ENCODE results near the gene RPS2.

Gene RPS2

GRCh38 chr16:1929578-1930337, 34.9 kb downstream of the RPS2 start:
- peak overlapping the region; percentile 16; the same call in 1 of the 2 replicates for H3K27ac ChIP-seq (ENCODE audit: extremely low read depth, low read depth, low read length)
- no peaks in the 10 kb centered on the region for H3K36me3 ChIP-seq (ENCODE audit: control insufficient read depth in 2 of 2, insufficient read depth in 1 of 2, low read length in 2 of 2)
- CTCF ChIA-PET = interaction anchor here (0.5 to 5.7 kb wide), 24 partner anchors 9 to 1312 kb away, joined by 3 to 57 read pairs (median 4); partner anchors contain the start of gene NDUFB10
- no peaks in the 10 kb centered on the region for H3K4me1 ChIP-seq (ENCODE audit: control insufficient read depth, insufficient read depth, low read length)
- no peaks in the 10 kb centered on the region for H3K9me3 ChIP-seq (ENCODE audit: control insufficient read depth, insufficient read depth, low read depth, low read length)
- peak overlapping the region; percentile 44 for H3K4me3 ChIP-seq (ENCODE audit: low read depth, low read length)
- POLR2A ChIA-PET = interaction anchor here (0.9 to 2.2 kb wide), 4 partner anchors 11 to 226 kb away, joined by 3 to 13 read pairs (median 4); partner anchors contain the start of genes RPS2 and TRAF7
- peak; percentile 48; the same call in 1 of the 2 replicates for TF ChIP-seq ZNF184 (tag by site-specific recombination; IDR thresholded peaks at IDR 0.05)
- TF ChIP-seq ZNF791 (tag by site-specific recombination; IDR thresholded peaks at IDR 0.05) = no peak
- TF ChIP-seq ZNF121 (tag by site-specific recombination; IDR thresholded peaks at IDR 0.05) = no peak
- peak; percentile 10; the same call in 1 of the 2 replicates for TF ChIP-seq ZBTB6 (tag by site-specific recombination; IDR thresholded peaks at IDR 0.05)
- TF ChIP-seq GLIS1 (tag by site-specific recombination; IDR thresholded peaks at IDR 0.05) = peak; percentile 46; the same call in 1 of the 2 replicates
- 0 out of 2 replicates have a peak, but pooled peaks have one; percentile 30 for TF ChIP-seq KLF16 (tag by site-specific recombination; IDR thresholded peaks at IDR 0.05)
- 0 out of 2 replicates have a peak, but pooled peaks have one; percentile 14 for TF ChIP-seq ZNF654 (tag by site-specific recombination; IDR thresholded peaks at IDR 0.05; ENCODE audit: low read depth)
- no peak for TF ChIP-seq GFI1B (tag by site-specific recombination; IDR thresholded peaks at IDR 0.05)
- peak; percentile 54; the same call in 1 of the 2 replicates for TF ChIP-seq ZNF692 (tag by site-specific recombination; IDR thresholded peaks at IDR 0.05)
- peak; percentile 95 for TF ChIP-seq PBX3 (CRISPR knock-in tag; IDR thresholded peaks at IDR 0.05)
- TF ChIP-seq ZNF561 (tag by site-specific recombination; IDR thresholded peaks at IDR 0.05; ENCODE audit: borderline replicate concordance) = peak; percentile 92
- peak; percentile 36; the same call in 1 of the 2 replicates for TF ChIP-seq ZBTB8A (tag by site-specific recombination; IDR thresholded peaks at IDR 0.05)
- no peak for TF ChIP-seq ZNF302 (tag by site-specific recombination; IDR thresholded peaks at IDR 0.05; ENCODE audit: low read depth)
- 0 out of 2 replicates have a peak, but pooled peaks have one; percentile 23 for TF ChIP-seq ZSCAN18 (tag by site-specific recombination; IDR thresholded peaks at IDR 0.05)
- peak; percentile 85; the same call in 1 of the 2 replicates for TF ChIP-seq KLF8 (tag by site-specific recombination; IDR thresholded peaks at IDR 0.05)
- no peak for TF ChIP-seq FEZF1 (tag by site-specific recombination; IDR thresholded peaks at IDR 0.05)
- TF ChIP-seq KLF9 (tag by site-specific recombination; IDR thresholded peaks at IDR 0.05; ENCODE audit: low read depth) = peak; percentile 79
- TF ChIP-seq ZNF677 (tag by site-specific recombination; IDR thresholded peaks at IDR 0.05) = 0 out of 2 replicates have a peak, but pooled peaks have one; percentile 31
- TF ChIP-seq ZNF2 (tag by site-specific recombination; IDR thresholded peaks at IDR 0.05) = peak; percentile 53; the same call in 1 of the 2 replicates
- 0 out of 2 replicates have a peak, but pooled peaks have one; percentile 56 for TF ChIP-seq YY1 (tag by site-specific recombination; IDR thresholded peaks at IDR 0.05)
- TF ChIP-seq ZBTB20 (tag by site-specific recombination; IDR thresholded peaks at IDR 0.05) = no peak; the same call in none of the 2 replicates
- TF ChIP-seq ZBTB26 (tag by site-specific recombination; optimal IDR thresholded peaks at IDR 0.05) = peak; percentile 56
- TF ChIP-seq SP2 (tag by site-specific recombination; IDR thresholded peaks at IDR 0.05) = no peak
- TF ChIP-seq ZXDB (tag by site-specific recombination; IDR thresholded peaks at IDR 0.05) = 0 out of 2 replicates have a peak, but pooled peaks have one; percentile 18
- TF ChIP-seq ZBTB44 (tag by site-specific recombination; IDR thresholded peaks at IDR 0.05) = peak; percentile 75
- TF ChIP-seq CTCF (tag by site-specific recombination; IDR thresholded peaks at IDR 0.05) = peak; percentile 59; the same call in 1 of the 2 replicates
